ENCODE data around the gene CEP112.

The CEP112 gene

GRCh38 chr17:65627891-65628643 is 563.9 kb downstream of the CEP112 start:
- DNase-seq = peak; percentile 92

GRCh38 chr17:65627108-65627507 is 564.8 kb downstream of the CEP112 start:
- no peak for DNase-seq

- DNase-seq = no peak
Observed at GRCh38 chr17:65626451-65626850, 565.5 kb downstream of the CEP112 start.

GRCh38 chr17:65618516-65618915 is 573.4 kb downstream of the CEP112 start:
- no peak for DNase-seq

- DNase-seq = no peak
Observed at GRCh38 chr17:65617496-65617895, 574.4 kb downstream of the CEP112 start.

GRCh38 chr17:65609749-65610148 is 582.2 kb downstream of the CEP112 start:
- DNase-seq = no peak

- DNase-seq = no peak
Observed at GRCh38 chr17:65609286-65609685, 582.6 kb downstream of the CEP112 start.

GRCh38 chr17:65604070-65604469 is 587.9 kb downstream of the CEP112 start:
- DNase-seq = no peak

GRCh38 chr17:65601881-65602280 is 590.1 kb downstream of the CEP112 start:
- no peak for DNase-seq

GRCh38 chr17:65601145-65601544 is 590.8 kb downstream of the CEP112 start:
- DNase-seq = no peak

GRCh38 chr17:65600518-65600917 is 591.4 kb downstream of the CEP112 start:
- DNase-seq = no peak

GRCh38 chr17:65599650-65600049 is 592.3 kb downstream of the CEP112 start:
- DNase-seq = no peak

- no peak for DNase-seq
Observed at GRCh38 chr17:65598746-65599145, 593.2 kb downstream of the CEP112 start.

GRCh38 chr17:65595071-65595656 is 596.8 kb downstream of the CEP112 start:
- DNase-seq = no peak

GRCh38 chr17:65593855-65594845 is 597.8 kb downstream of the CEP112 start:
- DNase-seq = no peak

- no peak for DNase-seq
Observed at GRCh38 chr17:65593092-65593854, 598.7 kb downstream of the CEP112 start.

GRCh38 chr17:65592125-65592965 is 599.6 kb downstream of the CEP112 start:
- no peak for DNase-seq

GRCh38 chr17:65589321-65589720 is 602.6 kb downstream of the CEP112 start:
- DNase-seq = no peak

- DNase-seq = peak; percentile 68
Observed at GRCh38 chr17:65588181-65588808, 603.6 kb downstream of the CEP112 start.

- no peak for DNase-seq
Observed at GRCh38 chr17:65587534-65588180, 604.3 kb downstream of the CEP112 start.

- no peak for DNase-seq
Observed at GRCh38 chr17:65586899-65587298, 605.0 kb downstream of the CEP112 start.

Measured in NCI-H748 treated with DMSO at 0.1 percent for 48 hours (cell line).